ENCODE data around the gene ARL5B. TPM values are rescaled to one million over a fixed set of nuclear protein-coding genes. Genes with fewer than 3 reads are reported as not detected.

The ARL5B gene
- total and polyA plus RNA-seq, 9 of the 15 experiments (the other 6 are each of a cell fraction or from before 2014, with no cell fraction given): 4.1 to 22.2 (median 15.1) TPM

- no peak for TF ChIP-seq ZNF655 (CRISPR knock-in tag; IDR thresholded peaks at IDR 0.05)
- no peak for TF ChIP-seq GABPA (tag; conservative IDR thresholded peaks at IDR 0.05; ENCODE audit: low read depth)
- 0 out of 2 replicates have a peak, but pooled peaks have one; percentile 12 for TF ChIP-seq NCOA1 (IDR thresholded peaks at IDR 0.05; ENCODE audit: low read depth)
- 0 out of 2 replicates have a peak, but pooled peaks have one; percentile 14 for TF ChIP-seq NKRF (IDR thresholded peaks at IDR 0.05; ENCODE audit: borderline replicate concordance)
Measured at GRCh38 chr10:18659819-18660535, 746 bp downstream of the ARL5B start (continued).

- in situ Hi-C loops (cut with MboI): no loop called here
- ATAC-seq (no peak), DNase-seq (ENCODE audit: extremely low read depth in 1 of 4, low spot score in 3 of 4) (no peak), FAIRE-seq (no peak)
- peak overlapping the region; percentile 57 to 95; a peak in 2 of 4 replicates for H3K9ac ChIP-seq (ENCODE audit: insufficient read depth in 1 of 2, low read depth in 2 of 2, low read length in 2 of 2)
- ChIA-PET POLR2A (no interaction called here), CTCF (ENCODE audit: low intra/inter-chr PET ratio) (no interaction called here)
- peaks cover 4 to 13% of the 10 kb centered on the region in 2 experiments; a peak in 3 of 5 replicates for H3K4me1 ChIP-seq (replicated peaks in 1 of 2; ENCODE audit: control insufficient read depth in 2 of 2, insufficient read depth in 2 of 2, low read length in 2 of 2)
- H3K79me2 ChIP-seq (ENCODE audit: control insufficient read depth, insufficient read depth, low read length): peaks cover 78% of the 10 kb centered on the region
- no peaks in the 10 kb centered on the region for H3K27me3 ChIP-seq (ENCODE audit: control insufficient read depth in 2 of 2, insufficient read depth in 2 of 2, low read length in 2 of 2)
- 0 out of 2 replicates have a peak, but pooled peaks cover 5% of the 10 kb centered on the region for H4K20me1 ChIP-seq (replicated peaks; ENCODE audit: control insufficient read depth, insufficient read depth, low read length)
- H3K9me3 ChIP-seq (replicated peaks; ENCODE audit: control insufficient read depth, insufficient read depth, low read depth, low read length): no peaks in the 10 kb centered on the region
- H3K27ac ChIP-seq (ENCODE audit: extremely low read depth, low read depth, low read length): no peak overlapping the region; the same call in 2 of the 3 replicates
- H2AFZ ChIP-seq (ENCODE audit: low read depth, low read length): no peak overlapping the region
- H3K4me2 ChIP-seq (ENCODE audit: insufficient read depth, low read length): peak overlapping the region; percentile 65
- WGBS (ENCODE audit: insufficient coverage, low coverage, missing lambda C conversion rate): 79% methylated on average over 18 of the region's 19 CpGs
- no TSS peak for BruUV-seq (replicated peaks)
- peaks cover 10% of the 10 kb centered on the region; the same call in 2 of the 3 replicates for H3K36me3 ChIP-seq (ENCODE audit: control insufficient read depth, insufficient read depth, low read length)
- intact Hi-C loops (cut with micrococcal nuclease): no loop called here
- H3K4me3 ChIP-seq: peak overlapping the region; percentile 91; the same call in 1 of the 2 replicates
- no peaks in the 10 kb centered on the region for H3K9me1 ChIP-seq (ENCODE audit: control insufficient read depth, insufficient read depth, low read length)
- no peak for TF ChIP-seq CGGBP1 (CRISPR knock-in tag; IDR thresholded peaks at IDR 0.05)
- TF ChIP-seq RBM14 (IDR thresholded peaks at IDR 0.05; ENCODE audit: borderline replicate concordance, insufficient read depth, low read depth, low read length): no peak
- no peak for TF ChIP-seq WHSC1 (IDR thresholded peaks at IDR 0.05; ENCODE audit: low read length)
- TF ChIP-seq ZBTB11 (CRISPR knock-in tag; IDR thresholded peaks at IDR 0.05): no peak
Measured at GRCh38 chr10:18660816-18661431, 1.7 kb downstream of the ARL5B start.
